ENCODE measurements around the gene MT1B.
"Not testable (repeated sequence)": the region's sequence is repeated elsewhere in the genome, so short reads cannot be mapped to it uniquely, and the experiment has no call there.

- not testable (repeated sequence) for TF ChIP-seq CTCF, POLR2A (IDR thresholded peaks at IDR 0.05)
Observed at GRCh38 chr16:56623184-56623583, 28.5 kb upstream of the MT1B start.

All from heart left ventricle (tissue), 13 donors.